HG03432 (cell line): ENCODE results near the gene KLHL30.

Experiments used
- ATAC-seq: cut with Tn5 transposase; IDR thresholded peaks from one replicate; pipeline ENCODE4 v1.9.1; 2021; ENCODE audit warnings: mild to moderate bottlenecking, moderate library complexity; ENCODE audit not compliant: unreplicated experiment

KLHL30 gene

DNA sequence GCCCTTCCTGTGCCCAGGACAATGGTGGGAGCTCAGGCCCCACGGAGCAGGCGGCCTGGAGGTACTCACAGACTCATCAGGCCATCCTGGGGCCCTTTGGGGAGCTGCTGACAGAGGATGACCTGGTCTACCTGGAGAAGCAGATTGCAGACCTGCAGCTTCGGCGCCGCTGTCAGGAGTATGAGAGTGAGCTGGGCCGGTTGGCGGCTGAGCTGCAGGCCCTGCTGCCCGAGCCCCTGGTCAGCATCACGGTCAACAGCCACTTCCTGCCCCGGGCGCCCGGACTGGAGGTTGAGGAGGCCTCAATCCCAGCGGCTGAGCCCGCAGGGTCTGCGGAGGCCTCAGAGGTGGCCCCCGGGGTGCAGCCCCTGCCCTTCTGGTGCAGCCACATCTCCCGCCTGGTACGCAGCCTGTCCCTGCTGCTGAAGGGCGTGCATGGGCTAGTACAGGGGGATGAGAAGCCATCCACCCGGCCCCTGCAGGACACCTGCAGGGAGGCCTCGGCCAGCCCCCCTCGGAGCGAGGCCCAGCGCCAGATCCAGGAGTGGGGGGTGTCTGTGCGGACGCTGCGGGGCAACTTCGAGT is 8.3 kb upstream of the KLHL30 start:
- no peak for ATAC-seq

DNA sequence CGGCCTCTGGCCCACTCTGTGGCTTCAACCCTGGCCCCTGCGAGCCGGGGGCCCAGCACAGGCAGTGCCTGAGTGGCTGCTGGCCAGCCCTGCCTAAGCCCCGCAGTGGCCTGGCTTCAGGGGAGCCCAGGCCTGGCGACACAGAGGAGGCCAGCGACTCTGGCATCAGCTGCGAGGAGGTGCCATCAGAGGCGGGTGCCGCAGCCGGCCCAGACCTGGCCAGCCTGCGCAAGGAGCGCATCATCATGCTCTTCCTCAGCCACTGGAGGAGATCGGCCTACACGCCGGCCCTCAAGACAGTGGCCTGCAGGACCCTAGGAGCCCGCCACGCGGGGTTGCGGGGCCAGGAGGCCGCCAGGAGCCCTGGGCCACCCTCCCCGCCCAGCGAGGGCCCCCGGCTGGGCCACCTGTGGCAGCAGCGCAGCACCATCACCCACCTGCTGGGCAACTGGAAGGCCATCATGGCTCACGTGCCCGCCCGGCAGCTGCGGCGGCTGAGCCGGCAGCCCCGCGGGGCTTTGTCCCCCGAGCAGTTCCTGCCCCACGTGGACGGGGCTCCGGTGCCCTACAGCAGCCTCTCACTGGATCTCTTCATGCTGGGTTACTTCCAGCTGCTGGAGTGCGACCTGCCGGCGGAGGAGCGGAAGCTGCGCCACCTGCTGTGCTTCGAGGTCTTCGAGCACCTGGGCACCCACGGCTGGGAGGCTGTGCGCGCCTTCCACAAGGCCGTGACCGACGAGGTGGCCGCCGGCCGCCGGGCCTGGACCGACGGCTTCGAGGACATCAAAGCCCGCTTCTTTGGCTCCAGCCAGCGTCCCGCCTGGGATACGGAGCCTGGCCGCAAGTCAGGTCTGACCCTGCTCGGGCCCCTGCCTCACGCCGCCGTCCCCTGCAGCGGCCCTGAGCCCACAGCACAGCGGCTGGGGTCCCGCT is 7.5 kb upstream of the KLHL30 start:
- no peak for ATAC-seq

DNA sequence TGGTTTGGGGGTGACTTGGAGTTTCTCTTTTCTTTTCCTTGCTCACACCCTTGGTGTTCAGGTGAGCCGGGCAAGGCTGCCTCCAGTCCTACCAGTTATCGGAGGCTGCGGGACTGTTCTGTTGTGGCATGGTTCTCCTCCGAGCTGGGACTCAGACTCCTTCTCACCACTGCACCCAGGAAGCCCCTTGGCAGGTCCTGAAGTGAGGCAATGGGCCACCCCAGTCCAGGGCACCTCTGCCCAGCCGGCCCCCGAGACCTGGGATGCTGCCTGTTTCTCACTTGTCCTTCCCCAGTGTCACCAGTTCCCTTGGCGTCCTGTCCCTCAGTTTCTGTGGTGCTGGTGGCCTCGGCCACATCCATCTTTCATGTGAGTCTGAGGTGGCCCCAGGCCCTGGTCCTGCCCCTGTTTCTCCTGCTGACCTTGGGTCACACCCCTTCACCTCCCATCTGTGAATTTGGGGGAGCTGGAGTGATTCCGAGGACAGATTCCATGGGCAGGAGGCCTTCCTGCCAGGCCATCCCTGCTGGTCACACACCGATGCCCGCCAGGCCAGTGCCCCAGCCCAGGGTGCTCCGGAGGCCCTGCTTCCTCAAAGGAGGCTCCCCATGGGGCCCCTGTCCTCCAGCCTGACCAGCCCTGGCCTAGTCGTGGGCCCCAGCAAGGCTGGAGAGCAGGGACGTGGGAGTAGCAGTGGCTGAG is 6.6 kb upstream of the KLHL30 start:
- ATAC-seq: no peak

DNA sequence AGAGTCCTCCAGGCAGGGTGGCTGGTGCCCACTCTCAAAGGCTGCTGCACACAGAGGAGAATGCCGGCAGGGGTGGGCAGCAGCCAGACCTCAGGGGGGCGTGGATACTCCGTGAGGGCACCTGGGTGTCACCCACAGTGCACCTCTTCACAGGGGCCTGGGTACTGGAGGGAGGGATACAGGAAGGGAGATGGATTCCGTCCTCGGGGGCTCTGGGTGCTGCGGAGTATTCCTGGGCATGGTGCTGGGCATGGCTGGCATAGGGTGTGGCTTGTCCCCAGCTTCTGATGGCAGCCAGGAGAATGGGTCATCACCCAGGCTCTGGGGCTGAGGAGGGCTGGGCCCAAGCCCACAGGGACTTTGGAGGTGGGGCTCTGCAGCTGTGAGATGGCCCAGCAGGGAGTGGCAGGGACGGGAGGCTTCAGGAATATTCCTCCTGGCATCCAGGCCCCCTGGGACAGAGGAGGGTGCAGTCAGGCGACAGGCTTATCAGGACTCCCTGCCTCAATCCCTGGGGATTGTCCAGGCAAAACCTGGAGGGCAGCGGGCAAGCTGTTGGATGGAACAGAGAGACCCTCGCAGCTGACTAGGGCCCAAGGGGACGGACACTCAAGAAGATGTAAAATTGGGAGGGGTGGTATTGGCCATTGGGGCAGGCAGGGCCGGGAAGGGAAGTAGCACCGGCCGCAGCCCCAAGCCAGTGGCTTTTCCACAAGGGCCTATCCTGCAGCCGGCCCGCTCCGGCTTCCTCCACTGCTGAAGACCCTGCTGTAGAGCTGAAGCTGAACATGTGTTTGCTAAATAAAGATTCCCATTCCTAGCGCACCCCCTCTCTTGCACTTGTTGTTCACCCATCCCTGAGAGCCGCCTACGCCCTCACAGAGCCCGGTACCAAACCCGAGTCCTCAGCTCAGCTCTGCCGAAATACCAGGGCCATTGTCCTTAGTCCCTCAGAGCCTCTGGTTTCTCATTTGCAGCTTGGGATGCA is 5.7 kb upstream of the KLHL30 start:
- ATAC-seq: no peak

DNA sequence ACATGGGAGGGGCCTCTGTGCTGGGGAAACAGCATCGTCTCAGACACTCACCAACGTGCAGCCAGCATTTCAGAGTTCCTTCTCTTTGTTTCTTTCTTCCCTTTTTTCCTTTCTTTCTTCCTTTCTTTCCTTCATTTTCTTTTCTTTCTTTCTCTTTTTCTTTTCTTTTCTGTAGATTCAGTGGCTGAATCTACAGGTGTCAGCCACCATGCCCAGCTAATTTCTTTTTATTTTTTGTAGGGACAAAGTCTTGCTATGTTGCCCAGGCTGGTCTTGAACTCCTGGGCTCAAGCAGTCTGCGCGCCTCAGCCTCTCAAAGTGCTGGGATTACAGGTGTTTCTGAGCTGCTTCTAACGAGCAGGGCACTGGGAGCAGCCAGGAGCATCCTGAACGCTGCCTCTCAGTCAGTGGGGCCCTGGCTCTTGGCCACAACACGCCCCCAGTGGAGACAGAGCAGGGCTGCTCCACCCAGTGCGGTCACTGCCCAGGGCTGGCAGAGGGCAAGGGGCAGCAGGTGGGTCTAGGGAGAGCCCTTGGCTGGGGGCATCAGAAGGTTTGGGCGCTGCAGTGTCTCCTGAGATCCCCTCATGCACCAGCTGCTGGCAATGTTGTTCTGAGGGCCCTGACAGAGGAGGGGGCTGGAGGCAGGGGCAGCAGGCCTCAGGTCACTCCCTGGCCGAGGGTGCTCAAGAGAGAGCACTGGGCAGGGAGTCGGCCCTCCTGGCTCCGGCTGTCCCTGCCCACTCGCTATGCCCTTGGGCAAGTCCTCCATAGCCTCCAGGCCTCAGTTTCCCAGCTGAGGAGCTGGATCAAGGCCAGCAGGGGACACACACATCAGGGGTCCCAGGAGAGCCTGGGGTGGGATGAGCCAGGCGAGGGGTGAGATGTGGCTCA is 4.7 kb upstream of the KLHL30 start:
- ATAC-seq: no peak

DNA sequence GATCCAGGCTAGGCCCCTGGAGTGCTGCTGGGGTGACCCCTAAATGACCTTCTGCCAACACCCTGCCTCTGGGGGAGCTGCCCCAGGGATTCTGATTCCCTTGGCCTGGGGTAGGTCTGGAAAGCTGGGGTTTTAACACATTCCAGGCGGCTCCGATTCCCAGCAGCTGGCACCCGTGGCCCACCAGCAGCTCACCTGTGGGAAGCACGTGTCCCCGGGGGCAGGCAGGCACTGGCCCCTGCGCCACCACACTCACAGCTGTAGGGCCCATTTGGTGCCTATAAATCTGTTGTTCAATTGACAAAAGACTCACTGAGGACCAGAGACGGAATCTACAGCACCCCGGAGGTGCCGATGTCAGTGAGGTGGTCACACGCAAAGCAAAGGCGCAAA is 4.1 kb upstream of the KLHL30 start:
- ATAC-seq: no peak

DNA sequence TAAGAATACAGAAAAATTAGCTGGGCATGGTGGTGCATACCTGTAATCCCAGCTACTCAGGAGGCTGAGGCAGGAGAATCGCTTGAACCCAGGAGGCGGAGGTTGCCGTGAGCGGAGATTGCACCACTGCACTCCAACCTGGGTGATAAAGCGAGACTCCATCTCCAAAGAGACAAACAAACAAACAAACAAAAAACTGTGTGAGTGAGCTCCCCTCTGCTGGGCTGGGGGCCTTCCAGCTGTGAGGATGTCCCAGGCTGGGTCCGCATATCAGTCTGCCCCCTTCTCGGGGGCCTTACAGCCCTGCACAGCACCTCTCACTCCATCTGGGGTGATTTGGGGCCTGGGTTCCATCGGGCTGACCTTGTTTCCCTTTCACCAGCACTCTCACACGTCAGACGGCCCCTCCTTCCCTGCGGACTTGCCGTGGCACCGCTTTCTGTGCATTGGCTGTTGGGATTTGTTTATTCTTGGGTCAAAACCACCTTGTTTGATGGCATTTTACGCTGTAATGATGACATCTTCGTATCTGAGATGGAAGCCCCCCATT is 2.8 kb upstream of the KLHL30 start:
- ATAC-seq: no peak

DNA sequence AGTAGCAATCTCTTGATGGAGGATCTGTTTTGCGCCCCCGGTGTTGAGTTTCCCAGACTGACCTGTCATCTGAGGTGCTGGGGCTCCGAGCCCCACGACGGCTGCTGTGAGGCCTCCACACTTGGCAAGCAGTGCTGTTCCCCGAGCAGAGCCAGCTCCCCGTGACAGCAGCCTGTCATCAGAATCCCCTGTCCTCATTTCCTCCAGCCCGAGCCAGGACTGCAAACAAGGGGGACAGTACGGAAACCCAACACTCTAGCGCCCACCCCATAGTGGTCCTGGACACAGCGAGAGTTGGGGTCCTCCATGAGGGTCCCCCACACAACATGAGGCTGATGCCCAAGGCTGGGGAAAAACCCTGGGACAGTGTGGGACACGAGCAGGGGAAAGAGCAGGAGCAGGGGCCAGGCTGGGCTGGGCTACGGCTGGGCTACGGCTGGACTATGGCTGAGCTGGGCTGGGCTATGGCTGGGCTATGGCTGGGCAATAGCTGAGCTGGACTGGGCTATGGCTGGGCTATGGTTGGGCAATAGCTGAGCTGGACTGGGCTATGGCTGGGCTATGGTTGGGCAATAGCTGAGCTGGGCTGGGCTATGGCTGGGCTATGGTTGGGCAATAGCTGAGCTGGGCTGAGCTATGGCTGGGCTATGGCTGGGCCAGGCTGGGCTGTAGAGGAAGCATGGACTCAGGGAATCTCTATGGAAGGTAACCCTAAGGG is 1.5 kb upstream of the KLHL30 start:
- no peak for ATAC-seq

DNA sequence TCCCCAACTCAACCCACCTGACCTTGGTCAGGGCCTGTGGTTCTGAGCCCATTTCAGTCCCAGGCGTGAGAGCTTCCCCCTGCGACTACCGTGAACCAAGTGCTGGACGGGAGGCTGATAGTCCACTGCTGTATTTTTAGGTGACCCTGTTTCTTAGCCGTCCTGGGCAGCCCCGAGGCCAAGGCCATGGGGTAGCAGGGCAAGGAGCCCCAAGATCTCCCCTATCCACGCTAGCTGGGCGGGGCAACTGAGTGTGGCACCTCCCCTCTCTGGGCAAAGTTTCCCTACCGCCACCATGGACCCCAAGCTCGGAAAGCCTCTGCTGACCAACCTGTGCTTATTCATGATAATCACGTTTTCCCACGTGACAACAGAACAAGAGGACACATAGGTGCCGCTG is 583 bp upstream of the KLHL30 start:
- ATAC-seq: no peak

DNA sequence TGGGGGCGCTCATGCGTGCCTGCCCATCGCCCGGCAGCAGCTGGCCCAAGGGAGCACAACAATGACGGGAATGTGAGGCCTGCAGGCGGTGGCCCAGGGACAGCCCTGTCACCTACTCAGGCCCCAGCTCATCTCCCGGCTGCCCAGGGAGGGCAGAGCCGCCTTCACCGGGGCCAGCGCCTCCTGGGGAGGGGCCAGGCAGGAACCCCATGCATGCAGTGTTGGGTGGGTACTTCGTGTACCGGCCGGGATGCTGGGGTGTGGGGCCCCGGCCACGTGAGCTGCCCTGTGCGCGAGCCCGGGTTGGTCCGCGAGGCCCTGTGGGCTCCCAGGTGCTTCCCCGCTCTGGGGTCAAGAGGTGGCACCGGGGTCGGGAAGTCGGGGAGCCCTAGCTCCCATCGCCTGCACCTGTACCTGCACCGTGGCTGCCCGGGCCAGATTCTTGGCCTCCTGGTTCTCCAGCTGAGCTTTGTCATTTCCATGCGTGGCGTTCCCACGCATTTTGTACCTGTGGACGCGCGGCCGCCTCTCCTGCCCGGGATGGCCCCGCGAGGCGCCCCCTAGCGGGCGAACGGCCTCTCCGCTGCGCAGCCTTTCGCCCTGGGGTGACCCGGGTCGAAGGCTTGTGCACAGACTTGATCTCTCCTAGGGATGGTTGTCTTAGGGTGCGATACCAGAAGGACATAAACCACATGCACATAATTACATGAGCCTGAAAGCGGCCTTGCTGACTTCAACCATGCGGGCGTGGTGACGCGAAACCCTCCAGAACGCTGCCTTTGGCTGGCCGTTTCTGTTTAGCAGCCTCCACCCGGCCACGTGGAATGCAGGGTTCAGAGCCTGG is 950 bp downstream of the KLHL30 start:
- no peak for ATAC-seq

DNA sequence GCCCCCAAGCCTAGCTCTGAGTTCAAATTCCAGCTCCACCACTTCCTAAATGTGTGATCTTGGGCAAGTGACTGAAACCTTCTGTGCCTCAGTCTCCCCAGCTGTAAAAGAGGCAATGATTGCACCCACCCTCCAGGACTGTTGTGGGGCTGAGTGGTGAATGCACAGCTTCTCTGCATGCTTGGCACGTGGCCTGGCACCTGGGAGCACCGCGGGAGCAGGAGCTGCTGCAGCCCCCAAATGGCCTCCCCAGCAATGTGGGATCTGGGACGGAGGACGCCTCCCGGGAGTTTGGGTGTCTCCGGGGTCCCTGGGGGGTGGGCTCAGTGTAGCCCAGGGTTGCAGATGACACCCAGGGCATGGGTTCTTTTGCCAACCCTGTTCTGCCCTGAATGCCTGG is 1.6 kb downstream of the KLHL30 start:
- no peak for ATAC-seq

DNA sequence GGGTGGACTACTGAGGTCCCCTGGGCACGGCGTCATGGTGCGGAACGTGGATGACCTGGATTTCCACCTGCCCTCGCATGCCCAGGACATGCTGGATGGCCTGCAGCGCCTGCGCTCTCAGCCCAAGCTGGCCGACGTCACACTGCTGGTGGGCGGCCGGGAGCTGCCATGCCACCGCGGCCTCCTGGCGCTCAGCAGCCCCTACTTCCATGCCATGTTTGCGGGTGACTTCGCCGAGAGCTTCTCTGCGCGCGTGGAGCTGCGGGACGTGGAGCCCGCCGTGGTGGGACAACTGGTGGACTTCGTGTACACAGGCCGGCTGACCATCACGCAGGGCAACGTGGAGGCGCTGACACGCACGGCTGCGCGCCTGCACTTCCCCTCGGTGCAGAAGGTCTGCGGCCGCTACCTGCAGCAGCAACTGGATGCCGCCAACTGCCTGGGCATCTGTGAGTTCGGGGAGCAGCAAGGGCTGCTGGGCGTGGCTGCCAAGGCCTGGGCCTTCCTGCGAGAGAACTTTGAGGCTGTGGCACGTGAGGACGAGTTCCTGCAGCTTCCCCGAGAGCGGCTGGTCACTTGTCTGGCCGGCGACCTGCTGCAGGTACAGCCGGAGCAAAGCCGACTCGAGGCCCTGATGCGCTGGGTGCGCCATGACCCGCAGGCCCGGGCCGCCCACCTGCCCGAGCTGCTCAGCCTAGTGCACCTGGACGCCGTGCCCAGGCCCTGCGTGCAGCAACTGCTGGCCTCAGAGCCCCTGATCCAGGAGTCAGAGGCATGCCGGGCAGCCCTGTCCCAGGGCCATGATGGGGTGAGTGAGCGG is 2.5 kb downstream of the KLHL30 start:
- no peak for ATAC-seq

DNA sequence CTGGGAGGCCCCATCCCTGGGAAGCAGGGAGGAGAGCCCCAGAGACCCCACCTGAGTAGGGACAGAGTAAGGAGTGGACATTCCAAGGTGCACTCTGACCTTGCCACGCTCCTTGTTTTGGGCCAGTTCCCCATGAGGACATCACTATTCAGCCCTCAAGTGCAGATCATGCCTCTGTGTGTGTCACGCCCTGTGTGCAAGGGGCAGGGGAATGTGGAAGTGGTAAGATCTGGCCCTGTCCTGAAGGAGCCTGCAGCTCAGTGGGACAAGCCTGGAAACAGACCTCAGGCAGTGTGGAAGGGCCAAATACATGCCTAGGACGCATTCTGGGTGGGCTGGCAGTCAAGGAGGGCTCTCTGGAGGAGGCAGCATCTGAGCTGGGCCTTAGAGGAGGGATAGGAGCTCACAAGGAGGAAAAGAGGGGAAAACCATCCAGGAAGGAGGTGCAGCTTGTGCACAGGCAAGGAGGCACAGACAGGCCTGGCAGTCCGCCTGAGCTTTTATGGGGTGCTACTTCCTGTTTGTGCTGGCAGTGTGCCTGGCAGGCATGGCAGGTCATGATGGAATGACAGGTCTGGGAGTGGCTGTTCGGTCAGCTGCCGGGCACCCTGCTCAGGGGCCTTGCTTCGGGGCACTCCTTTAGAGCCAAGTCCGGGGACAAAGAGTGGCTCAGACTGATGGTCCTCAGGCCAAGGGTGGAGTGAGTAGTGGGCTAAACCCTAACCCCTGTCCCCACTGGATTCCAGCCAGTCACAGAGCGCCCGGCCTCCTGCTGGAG is 3.3 kb downstream of the KLHL30 start:
- no peak for ATAC-seq

DNA sequence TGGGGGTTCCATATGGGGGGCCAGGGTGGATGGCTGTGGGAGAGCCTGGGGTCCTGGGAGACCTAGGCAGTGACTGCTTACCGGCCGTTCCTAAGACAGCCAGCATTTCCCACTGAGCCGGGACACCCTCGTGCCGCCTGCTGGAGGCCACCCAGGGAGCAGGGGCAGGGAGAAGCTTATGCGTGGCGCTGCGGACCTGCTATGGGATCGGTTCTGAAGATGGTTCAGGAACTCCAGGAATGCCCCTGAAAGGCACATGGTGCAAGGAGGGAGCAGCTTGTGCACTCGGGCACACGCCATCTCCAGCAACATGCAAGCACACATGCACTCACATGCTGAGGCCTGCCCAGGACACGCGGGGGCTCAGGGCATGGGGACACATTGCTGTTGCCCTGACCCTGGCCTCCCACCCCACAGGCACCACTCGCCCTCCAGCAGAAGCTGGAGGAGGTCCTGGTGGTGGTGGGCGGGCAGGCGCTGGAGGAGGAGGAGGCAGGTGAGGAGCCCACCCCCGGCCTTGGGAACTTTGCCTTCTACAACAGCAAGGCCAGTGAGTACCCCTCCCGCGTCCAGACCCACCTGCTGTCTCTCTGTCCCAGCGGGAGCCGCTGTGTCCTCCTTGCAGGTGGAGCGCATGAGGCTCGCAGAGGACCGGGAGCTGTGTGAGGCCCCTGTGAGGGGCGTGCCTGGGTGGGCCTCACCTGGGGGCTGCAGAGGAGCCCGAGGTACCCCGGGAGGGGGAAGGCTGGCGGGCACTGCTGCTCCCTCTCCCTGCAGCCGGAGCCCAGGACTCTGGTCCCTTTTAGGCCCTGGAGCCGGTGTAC is 4.1 kb downstream of the KLHL30 start:
- ATAC-seq: no peak

DNA sequence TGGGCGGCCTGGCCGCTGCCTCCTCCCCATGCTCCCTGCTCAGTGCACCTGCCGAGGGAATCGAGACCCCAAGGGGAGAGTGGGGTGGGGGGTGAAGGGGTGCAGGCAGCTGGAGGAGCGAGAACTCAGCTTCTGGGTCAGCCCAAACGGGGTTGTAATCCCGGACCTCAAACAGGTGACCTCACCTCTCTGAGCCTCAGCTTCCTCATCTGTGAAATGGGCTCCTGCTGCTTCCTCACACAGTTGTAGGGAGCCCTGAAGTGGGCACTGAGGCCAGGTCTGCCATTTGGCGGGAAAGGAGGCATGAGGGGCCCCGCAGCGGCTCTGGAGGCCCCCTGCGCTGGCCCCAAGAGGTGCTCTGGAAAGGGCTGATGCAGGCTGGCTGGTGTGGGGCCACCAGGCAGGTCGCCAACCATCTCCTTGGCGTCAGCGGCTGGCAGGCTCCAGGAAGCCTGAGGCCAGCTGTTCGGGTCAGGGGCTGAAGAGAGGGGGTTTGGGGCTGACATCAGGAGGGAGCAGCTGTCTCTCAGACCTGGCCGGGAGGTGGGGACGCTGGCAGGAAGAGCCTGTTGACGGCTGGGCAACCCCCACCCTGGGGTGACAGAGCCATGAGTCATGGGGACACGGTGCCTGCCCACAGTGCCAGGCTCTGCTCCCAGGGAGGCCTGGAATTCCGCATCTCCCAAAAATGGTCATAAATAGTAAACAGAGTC is 4.9 kb downstream of the KLHL30 start:
- ATAC-seq: no peak
